Measurements from ENCODE around the gene FAM219A. TPM values are rescaled to one million over a fixed set of nuclear protein-coding genes. Genes with fewer than 3 reads are reported as not detected.

The FAM219A gene
- total RNA-seq, 1 experiment from 2014 or later, result 20.6 TPM

GRCh38 chr9:34399729-34400128, 58.6 kb downstream of the FAM219A start:
- H3K4me3 Mint-ChIP-seq, result no peak overlapping the region
- POLR2A ChIA-PET, result no interaction called here
- no peak for ATAC-seq
- no peaks in the 10 kb centered on the region for H3K4me1 Mint-ChIP-seq
- CTCF ChIA-PET, result interaction anchor here (0.6 to 2.4 kb wide), 19 partner anchors 10 to 770 kb away, joined by 3 to 13 read pairs (median 5); no protein-coding TSS in a partner anchor
- H3K27ac Mint-ChIP-seq, result no peak overlapping the region
- DNase-seq (ENCODE audit: low spot score), result no peak
- no peaks in the 10 kb centered on the region for H3K36me3 Mint-ChIP-seq
- no peaks in the 10 kb centered on the region for H3K9me3 Mint-ChIP-seq
- no peaks in the 10 kb centered on the region for H3K27me3 Mint-ChIP-seq (ENCODE audit: low read depth)
- no peak for TF ChIP-seq PRDM15 (CRISPR knock-in tag; IDR thresholded peaks at IDR 0.05)
- TF ChIP-seq SMAD4 (CRISPR knock-in tag; IDR thresholded peaks at IDR 0.05), result no peak
- TF ChIP-seq, protein P1, sequence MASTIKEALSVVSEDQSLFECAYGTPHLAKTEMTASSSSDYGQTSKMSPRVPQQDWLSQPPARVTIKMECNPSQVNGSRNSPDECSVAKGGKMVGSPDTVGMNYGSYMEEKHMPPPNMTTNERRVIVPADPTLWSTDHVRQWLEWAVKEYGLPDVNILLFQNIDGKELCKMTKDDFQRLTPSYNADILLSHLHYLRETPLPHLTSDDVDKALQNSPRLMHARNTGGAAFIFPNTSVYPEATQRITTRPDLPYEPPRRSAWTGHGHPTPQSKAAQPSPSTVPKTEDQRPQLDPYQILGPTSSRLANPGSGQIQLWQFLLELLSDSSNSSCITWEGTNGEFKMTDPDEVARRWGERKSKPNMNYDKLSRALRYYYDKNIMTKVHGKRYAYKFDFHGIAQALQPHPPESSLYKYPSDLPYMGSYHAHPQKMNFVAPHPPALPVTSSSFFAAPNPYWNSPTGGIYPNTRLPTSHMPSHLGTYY (CRISPR knock-in tag; IDR thresholded peaks at IDR 0.05), result no peak
- TF ChIP-seq GRHL2 (CRISPR knock-in tag; IDR thresholded peaks at IDR 0.05; ENCODE audit: insufficient replicate concordance, severe bottlenecking), result no peak
- no peak for TF ChIP-seq ESRRA (CRISPR knock-in tag; IDR thresholded peaks at IDR 0.05; ENCODE audit: borderline replicate concordance)
- TF ChIP-seq EMX1 (CRISPR knock-in tag; IDR thresholded peaks at IDR 0.05), result no peak
- no peak for TF ChIP-seq PREB (CRISPR knock-in tag; IDR thresholded peaks at IDR 0.05; ENCODE audit: borderline replicate concordance)
- no peak for TF ChIP-seq E2F5 (CRISPR knock-in tag; IDR thresholded peaks at IDR 0.05)

DNA sequence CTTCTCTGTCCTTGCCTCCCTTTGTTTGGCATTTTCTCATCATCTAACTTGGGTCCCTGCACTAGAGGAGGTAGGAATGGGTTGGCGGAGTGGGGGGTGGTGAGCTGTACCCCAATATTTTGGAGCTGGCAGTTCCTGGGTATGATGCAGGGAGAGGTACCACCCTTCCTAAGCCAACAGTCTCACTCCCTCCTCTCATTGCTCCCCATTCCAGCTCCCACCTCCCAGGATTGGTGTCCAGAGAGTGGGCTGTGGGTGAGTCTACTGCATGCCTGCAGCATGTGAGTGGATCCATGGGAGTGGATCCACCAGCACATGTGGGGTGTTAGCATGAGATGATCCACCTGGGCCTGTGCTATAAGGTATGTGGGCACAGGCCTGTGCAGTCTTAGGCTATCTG, 59.5 kb downstream of the FAM219A start:
- no peak overlapping the region for H3K4me3 Mint-ChIP-seq
- no peak for ATAC-seq
- CTCF ChIA-PET, result interaction anchor here (1.1 to 2.4 kb wide), 3 partner anchors 32 to 192 kb away, joined by 3 to 7 read pairs (median 5); no protein-coding TSS in a partner anchor
- H3K36me3 Mint-ChIP-seq, result no peaks in the 10 kb centered on the region
- TF ChIP-seq, protein P2, sequence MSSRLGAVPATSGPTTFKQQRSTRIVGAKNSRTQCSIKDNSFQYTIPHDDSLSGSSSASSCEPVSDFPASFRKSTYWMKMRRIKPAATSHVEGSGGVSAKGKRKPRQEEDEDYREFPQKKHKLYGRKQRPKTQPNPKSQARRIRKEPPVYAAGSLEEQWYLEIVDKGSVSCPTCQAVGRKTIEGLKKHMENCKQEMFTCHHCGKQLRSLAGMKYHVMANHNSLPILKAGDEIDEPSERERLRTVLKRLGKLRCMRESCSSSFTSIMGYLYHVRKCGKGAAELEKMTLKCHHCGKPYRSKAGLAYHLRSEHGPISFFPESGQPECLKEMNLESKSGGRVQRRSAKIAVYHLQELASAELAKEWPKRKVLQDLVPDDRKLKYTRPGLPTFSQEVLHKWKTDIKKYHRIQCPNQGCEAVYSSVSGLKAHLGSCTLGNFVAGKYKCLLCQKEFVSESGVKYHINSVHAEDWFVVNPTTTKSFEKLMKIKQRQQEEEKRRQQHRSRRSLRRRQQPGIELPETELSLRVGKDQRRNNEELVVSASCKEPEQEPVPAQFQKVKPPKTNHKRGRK (CRISPR knock-in tag; IDR thresholded peaks at IDR 0.05; ENCODE audit: borderline replicate concordance), result no peak
- TF ChIP-seq JAZF1 (CRISPR knock-in tag; IDR thresholded peaks at IDR 0.05), result no peak
- TF ChIP-seq ZNF317 (CRISPR knock-in tag; IDR thresholded peaks at IDR 0.05; ENCODE audit: borderline replicate concordance, low read depth), result no peak
- no peak for TF ChIP-seq E2F4 (CRISPR knock-in tag; IDR thresholded peaks at IDR 0.05; ENCODE audit: borderline replicate concordance, low read depth)
- no peak for TF ChIP-seq PREB (CRISPR knock-in tag; IDR thresholded peaks at IDR 0.05; ENCODE audit: borderline replicate concordance)
- no peak for TF ChIP-seq ZNF121 (CRISPR knock-in tag; IDR thresholded peaks at IDR 0.05)
- no peak for TF ChIP-seq FOXK1 (CRISPR knock-in tag; IDR thresholded peaks at IDR 0.05)
- no peak for TF ChIP-seq CREB1 (CRISPR knock-in tag; IDR thresholded peaks at IDR 0.05)
- TF ChIP-seq, protein P3, sequence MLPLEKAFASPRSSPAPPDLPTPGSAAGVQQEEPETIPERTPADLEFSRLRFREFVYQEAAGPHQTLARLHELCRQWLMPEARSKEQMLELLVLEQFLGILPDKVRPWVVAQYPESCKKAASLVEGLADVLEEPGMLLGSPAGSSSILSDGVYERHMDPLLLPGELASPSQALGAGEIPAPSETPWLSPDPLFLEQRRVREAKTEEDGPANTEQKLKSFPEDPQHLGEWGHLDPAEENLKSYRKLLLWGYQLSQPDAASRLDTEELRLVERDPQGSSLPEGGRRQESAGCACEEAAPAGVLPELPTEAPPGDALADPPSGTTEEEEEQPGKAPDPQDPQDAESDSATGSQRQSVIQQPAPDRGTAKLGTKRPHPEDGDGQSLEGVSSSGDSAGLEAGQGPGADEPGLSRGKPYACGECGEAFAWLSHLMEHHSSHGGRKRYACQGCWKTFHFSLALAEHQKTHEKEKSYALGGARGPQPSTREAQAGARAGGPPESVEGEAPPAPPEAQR (CRISPR knock-in tag; IDR thresholded peaks at IDR 0.05), result no peak
- no peak for TF ChIP-seq GRHL2 (CRISPR knock-in tag; IDR thresholded peaks at IDR 0.05; ENCODE audit: insufficient replicate concordance, severe bottlenecking)
- no peak for TF ChIP-seq GABPB1 (CRISPR knock-in tag; IDR thresholded peaks at IDR 0.05)
- no peak for TF ChIP-seq FOXJ3 (CRISPR knock-in tag; IDR thresholded peaks at IDR 0.05; ENCODE audit: borderline replicate concordance)
- H3K4me1 Mint-ChIP-seq, result no peaks in the 10 kb centered on the region
- no peak for DNase-seq (ENCODE audit: low spot score)
- H3K27ac Mint-ChIP-seq, result no peak overlapping the region
- H3K27me3 Mint-ChIP-seq (ENCODE audit: low read depth), result no peaks in the 10 kb centered on the region
- POLR2A ChIA-PET, result no interaction called here
- H3K9me3 Mint-ChIP-seq, result no peaks in the 10 kb centered on the region
